ENCODE results near the gene WDPCP. TPM values are rescaled to one million over a fixed set of nuclear protein-coding genes. Genes with fewer than 3 reads are reported as not detected.

Gene WDPCP
- total and polyA plus RNA-seq, 2 of the 13 experiments (the other 11 are each of a cell fraction or from before 2014, with no cell fraction given), result 2.9 to 5.2 TPM

DNA sequence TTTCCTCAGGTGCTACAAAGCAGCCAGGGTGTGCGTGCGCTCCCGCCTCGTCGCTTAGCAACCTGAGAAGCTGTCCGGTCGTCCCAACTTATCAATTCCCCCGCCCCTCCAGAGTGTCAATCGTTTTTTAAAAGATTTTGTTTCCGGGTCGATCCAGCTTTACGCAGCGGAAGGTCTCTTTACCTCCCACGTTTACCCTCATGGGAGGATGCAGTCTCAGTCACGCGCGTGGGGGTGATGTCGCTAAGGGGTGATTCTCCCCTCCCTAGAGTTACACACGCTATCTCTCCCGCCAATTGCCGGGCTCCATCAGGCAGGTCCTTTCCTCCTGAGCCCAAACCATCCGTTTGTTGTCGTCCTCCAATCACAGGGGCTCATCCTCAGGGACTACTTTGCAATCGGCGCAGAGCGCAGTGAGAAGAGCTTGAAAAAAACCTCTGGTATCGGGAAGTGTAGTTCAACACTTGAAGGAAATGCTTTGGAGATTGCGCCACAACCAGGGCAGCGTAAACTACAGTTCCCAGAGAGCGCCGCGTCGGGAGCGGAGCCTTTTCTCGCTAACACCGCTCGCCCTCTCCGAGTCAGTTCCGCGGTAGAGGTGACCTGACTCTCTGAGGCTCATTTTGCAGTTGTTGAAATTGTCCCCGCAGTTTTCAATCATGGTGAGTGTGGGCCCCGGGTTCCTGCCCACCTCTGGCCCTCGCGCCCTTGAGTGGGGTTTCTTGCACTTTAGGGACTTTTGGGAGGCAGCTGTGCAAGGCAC is at the start of gene WDPCP, which contains the start of gene MDH1 (continued):
- TF ChIP-seq YEATS4 (CRISPR knock-in tag; IDR thresholded peaks at IDR 0.05; ENCODE audit: borderline replicate concordance) (peak; percentile 81), AGO2 (optimal IDR thresholded peaks at IDR 0.05; ENCODE audit: low read depth, low read length) (no peak), TEAD3 (CRISPR knock-in tag; optimal IDR thresholded peaks at IDR 0.05; ENCODE audit: borderline replicate concordance) (peak; percentile 75), HOXA3 (CRISPR knock-in tag; IDR thresholded peaks at IDR 0.05) (peak; percentile 83), FOXK1 (CRISPR knock-in tag; IDR thresholded peaks at IDR 0.05; ENCODE audit: borderline replicate concordance, low read depth) (peak; percentile 96), SP140L (CRISPR knock-in tag; IDR thresholded peaks at IDR 0.05; ENCODE audit: borderline replicate concordance) (peak; percentile 84; the same call in 1 of the 2 replicates), ZNF382 (CRISPR knock-in tag; IDR thresholded peaks at IDR 0.05; ENCODE audit: borderline replicate concordance) (no peak), CBX1 (IDR thresholded peaks at IDR 0.05; ENCODE audit: low read depth) (peak; percentile 95), ZNF724P (CRISPR knock-in tag; IDR thresholded peaks at IDR 0.05; ENCODE audit: borderline replicate concordance) (no peak; the same call in 1 of the 2 replicates), SMC3 (IDR thresholded peaks at IDR 0.05; ENCODE audit: low read length) (no peak), IKZF1 (IDR thresholded peaks at IDR 0.05) (no peak), CHCHD3 (CRISPR knock-in tag; IDR thresholded peaks at IDR 0.05) (no peak)
- TF ChIP-seq, protein P1, sequence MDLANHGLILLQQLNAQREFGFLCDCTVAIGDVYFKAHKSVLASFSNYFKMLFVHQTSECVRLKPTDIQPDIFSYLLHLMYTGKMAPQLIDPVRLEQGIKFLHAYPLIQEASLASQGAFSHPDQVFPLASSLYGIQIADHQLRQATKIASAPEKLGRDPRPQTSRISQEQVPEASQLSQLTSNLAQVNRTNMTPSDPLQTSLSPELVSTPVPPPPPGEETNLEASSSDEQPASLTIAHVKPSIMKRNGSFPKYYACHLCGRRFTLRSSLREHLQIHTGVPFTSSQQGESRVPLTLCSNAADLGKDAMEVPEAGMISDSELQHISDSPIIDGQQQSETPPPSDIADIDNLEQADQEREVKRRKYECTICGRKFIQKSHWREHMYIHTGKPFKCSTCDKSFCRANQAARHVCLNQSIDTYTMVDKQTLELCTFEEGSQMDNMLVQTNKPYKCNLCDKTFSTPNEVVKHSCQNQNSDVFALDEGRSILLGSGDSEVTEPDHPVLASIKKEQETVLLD (CRISPR knock-in tag; IDR thresholded peaks at IDR 0.05; ENCODE audit: low read depth), result peak; percentile 56; the same call in 1 of the 2 replicates
- TF ChIP-seq, protein P2, sequence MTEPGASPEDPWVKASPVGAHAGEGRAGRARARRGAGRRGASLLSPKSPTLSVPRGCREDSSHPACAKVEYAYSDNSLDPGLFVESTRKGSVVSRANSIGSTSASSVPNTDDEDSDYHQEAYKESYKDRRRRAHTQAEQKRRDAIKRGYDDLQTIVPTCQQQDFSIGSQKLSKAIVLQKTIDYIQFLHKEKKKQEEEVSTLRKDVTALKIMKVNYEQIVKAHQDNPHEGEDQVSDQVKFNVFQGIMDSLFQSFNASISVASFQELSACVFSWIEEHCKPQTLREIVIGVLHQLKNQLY (CRISPR knock-in tag; IDR thresholded peaks at IDR 0.05), result peak; percentile 14; the same call in 1 of the 2 replicates
- TF ChIP-seq, protein P3, sequence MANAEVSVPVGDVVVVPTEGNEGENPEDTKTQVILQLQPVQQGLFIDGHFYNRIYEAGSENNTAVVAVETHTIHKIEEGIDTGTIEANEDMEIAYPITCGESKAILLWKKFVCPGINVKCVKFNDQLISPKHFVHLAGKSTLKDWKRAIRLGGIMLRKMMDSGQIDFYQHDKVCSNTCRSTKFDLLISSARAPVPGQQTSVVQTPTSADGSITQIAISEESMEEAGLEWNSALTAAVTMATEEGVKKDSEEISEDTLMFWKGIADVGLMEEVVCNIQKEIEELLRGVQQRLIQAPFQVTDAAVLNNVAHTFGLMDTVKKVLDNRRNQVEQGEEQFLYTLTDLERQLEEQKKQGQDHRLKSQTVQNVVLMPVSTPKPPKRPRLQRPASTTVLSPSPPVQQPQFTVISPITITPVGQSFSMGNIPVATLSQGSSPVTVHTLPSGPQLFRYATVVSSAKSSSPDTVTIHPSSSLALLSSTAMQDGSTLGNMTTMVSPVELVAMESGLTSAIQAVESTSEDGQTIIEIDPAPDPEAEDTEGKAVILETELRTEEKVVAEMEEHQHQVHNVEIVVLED (CRISPR knock-in tag; IDR thresholded peaks at IDR 0.05; ENCODE audit: borderline replicate concordance), result peak; percentile 94
- TF ChIP-seq, protein P4, sequence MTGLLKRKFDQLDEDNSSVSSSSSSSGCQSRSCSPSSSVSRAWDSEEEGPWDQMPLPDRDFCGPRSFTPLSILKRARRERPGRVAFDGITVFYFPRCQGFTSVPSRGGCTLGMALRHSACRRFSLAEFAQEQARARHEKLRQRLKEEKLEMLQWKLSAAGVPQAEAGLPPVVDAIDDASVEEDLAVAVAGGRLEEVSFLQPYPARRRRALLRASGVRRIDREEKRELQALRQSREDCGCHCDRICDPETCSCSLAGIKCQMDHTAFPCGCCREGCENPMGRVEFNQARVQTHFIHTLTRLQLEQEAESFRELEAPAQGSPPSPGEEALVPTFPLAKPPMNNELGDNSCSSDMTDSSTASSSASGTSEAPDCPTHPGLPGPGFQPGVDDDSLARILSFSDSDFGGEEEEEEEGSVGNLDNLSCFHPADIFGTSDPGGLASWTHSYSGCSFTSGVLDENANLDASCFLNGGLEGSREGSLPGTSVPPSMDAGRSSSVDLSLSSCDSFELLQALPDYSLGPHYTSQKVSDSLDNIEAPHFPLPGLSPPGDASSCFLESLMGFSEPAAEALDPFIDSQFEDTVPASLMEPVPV (CRISPR knock-in tag; IDR thresholded peaks at IDR 0.05), result peak; percentile 84; the same call in 1 of the 2 replicates
- TF ChIP-seq, protein P5, sequence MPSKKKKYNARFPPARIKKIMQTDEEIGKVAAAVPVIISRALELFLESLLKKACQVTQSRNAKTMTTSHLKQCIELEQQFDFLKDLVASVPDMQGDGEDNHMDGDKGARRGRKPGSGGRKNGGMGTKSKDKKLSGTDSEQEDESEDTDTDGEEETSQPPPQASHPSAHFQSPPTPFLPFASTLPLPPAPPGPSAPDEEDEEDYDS (CRISPR knock-in tag; IDR thresholded peaks at IDR 0.05), result peak; percentile 88
- TF ChIP-seq, protein P6, sequence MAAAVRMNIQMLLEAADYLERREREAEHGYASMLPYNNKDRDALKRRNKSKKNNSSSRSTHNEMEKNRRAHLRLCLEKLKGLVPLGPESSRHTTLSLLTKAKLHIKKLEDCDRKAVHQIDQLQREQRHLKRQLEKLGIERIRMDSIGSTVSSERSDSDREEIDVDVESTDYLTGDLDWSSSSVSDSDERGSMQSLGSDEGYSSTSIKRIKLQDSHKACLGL (CRISPR knock-in tag; IDR thresholded peaks at IDR 0.05), result no peak; the same call in 1 of the 2 replicates
- TF ChIP-seq, protein P7, sequence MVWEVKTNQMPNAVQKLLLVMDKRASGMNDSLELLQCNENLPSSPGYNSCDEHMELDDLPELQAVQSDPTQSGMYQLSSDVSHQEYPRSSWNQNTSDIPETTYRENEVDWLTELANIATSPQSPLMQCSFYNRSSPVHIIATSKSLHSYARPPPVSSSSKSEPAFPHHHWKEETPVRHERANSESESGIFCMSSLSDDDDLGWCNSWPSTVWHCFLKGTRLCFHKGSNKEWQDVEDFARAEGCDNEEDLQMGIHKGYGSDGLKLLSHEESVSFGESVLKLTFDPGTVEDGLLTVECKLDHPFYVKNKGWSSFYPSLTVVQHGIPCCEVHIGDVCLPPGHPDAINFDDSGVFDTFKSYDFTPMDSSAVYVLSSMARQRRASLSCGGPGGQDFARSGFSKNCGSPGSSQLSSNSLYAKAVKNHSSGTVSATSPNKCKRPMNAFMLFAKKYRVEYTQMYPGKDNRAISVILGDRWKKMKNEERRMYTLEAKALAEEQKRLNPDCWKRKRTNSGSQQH (CRISPR knock-in tag; IDR thresholded peaks at IDR 0.05; ENCODE audit: low read depth), result peak; percentile 77
- TF ChIP-seq, protein P8, sequence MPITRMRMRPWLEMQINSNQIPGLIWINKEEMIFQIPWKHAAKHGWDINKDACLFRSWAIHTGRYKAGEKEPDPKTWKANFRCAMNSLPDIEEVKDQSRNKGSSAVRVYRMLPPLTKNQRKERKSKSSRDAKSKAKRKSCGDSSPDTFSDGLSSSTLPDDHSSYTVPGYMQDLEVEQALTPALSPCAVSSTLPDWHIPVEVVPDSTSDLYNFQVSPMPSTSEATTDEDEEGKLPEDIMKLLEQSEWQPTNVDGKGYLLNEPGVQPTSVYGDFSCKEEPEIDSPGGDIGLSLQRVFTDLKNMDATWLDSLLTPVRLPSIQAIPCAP (CRISPR knock-in tag; IDR thresholded peaks at IDR 0.05; ENCODE audit: low read depth), result no peak

Measured in HepG2 (cell line).